Measurements from ENCODE around the gene SLC34A3. TPM values are rescaled to one million over a fixed set of nuclear protein-coding genes. Genes with fewer than 3 reads are reported as not detected.

The SLC34A3 gene
- total RNA-seq, 2 experiments from 2014 or later = not detected

GRCh38 chr9:137194388-137194787, 36.3 kb upstream of the SLC34A3 start:
- POLR2A ChIA-PET = interaction anchor here (1.0 to 1.1 kb wide), 2 partner anchors 11 to 87 kb away, joined by 3 to 4 read pairs; partner anchors contain the start of genes NDOR1 and TMEM203
- no peak for TF ChIP-seq CTCF (IDR thresholded peaks at IDR 0.05)
- peaks cover 3% of the 10 kb centered on the region for H3K36me3 Mint-ChIP-seq (ENCODE audit: low read depth)
- H3K9me3 Mint-ChIP-seq = no peaks in the 10 kb centered on the region
- H3K4me1 Mint-ChIP-seq (ENCODE audit: low read depth) = peaks cover 12% of the 10 kb centered on the region
- no peak for ATAC-seq
- DNase-seq = no peak
- intact Hi-C loops (cut with micrococcal nuclease) = no loop called here
- no peaks in the 10 kb centered on the region for H3K27me3 Mint-ChIP-seq
- CTCF ChIA-PET = interaction anchor here (0.9 kb wide), 1 partner anchor 43 kb away, joined by 3 read pairs; no protein-coding TSS in a partner anchor
- H3K4me3 Mint-ChIP-seq = no peak overlapping the region
- H3K27ac Mint-ChIP-seq = no peak overlapping the region

DNA sequence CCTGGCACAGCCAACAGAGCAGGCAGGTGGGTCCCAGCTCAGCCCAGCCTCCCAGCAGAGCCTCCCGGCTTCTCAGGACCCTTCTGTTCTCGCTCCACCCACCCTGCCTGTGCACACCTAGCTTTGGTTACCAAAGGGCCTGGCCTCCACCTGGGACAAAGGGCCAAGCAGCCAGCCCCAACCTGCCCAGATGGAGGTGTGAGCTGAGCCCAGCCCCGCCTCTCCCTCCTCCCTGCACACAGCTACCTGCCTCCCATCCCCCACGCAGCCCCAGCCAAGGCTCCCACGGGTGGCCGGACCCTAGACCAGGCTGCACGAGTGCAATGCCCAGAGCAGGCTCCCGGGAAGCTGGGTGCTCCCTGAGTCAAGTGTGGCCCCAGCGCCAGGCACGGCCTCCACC, 35.8 kb upstream of the SLC34A3 start:
- H3K27me3 Mint-ChIP-seq = no peaks in the 10 kb centered on the region
- H3K4me1 Mint-ChIP-seq (ENCODE audit: low read depth) = peaks cover 9% of the 10 kb centered on the region
- H3K4me3 Mint-ChIP-seq = no peak overlapping the region
- H3K36me3 Mint-ChIP-seq (ENCODE audit: low read depth) = peaks cover 2% of the 10 kb centered on the region
- intact Hi-C loops (cut with micrococcal nuclease) = no loop called here
- no peaks in the 10 kb centered on the region for H3K9me3 Mint-ChIP-seq
- DNase-seq = no peak
- ATAC-seq = no peak
- H3K27ac Mint-ChIP-seq = no peak overlapping the region
- ChIA-PET POLR2A (interaction anchor here (0.8 to 1.1 kb wide), 3 partner anchors 10 to 88 kb away, joined by 3 to 4 read pairs (median 4); partner anchors contain the start of genes NDOR1 and TMEM203), CTCF (no interaction called here)
- no peak for TF ChIP-seq CTCF (IDR thresholded peaks at IDR 0.05)

DNA sequence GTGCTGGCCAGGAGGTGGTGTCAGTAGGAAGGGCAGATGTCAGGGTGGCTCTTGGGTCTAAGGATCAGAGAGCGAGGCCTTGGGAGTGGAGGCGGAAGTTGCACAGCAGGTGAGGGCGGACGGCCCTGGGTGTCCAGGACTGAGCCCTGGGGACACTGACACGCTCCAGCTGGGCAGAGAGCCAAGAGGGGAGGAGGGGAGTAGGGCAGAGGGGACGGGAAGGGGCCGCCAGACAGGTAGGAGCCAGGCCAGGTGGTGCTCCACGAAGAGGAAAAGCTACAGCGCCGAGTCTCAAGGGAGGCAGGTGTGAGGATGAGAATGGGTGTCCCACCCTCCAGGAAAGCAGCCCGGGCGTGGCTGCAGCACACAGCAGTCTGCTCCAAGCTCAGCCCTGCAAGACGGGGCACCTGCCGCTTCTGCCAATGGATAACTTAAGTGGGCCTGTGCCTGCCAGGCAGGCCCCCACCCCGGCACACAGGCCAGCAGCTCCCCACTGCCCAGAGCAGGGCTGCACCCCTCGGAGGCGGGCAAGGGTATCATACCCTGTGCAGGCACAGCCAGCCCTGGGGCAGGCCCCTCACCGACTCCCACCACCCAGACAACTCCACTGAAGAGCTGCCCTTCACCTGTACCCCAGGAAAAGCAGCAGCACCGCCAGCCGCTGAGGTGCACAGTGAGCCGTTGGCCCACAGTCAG, 35.0 kb upstream of the SLC34A3 start:
- no peaks in the 10 kb centered on the region for H3K9me3 Mint-ChIP-seq
- no peak overlapping the region for H3K4me3 Mint-ChIP-seq
- ATAC-seq (no peak), DNase-seq (no peak)
- no peaks in the 10 kb centered on the region for H3K27me3 Mint-ChIP-seq
- POLR2A ChIA-PET = interaction anchor here (0.8 to 1.0 kb wide), 2 partner anchors 49 to 89 kb away, joined by 3 to 4 read pairs; no protein-coding TSS in a partner anchor
- CTCF ChIA-PET = no interaction called here
- peaks cover 4% of the 10 kb centered on the region for H3K4me1 Mint-ChIP-seq (ENCODE audit: low read depth)
- intact Hi-C loops (cut with micrococcal nuclease) = no loop called here
- H3K27ac Mint-ChIP-seq = no peak overlapping the region
- peaks cover 2% of the 10 kb centered on the region for H3K36me3 Mint-ChIP-seq (ENCODE audit: low read depth)
- TF ChIP-seq CTCF (IDR thresholded peaks at IDR 0.05) = no peak

DNA sequence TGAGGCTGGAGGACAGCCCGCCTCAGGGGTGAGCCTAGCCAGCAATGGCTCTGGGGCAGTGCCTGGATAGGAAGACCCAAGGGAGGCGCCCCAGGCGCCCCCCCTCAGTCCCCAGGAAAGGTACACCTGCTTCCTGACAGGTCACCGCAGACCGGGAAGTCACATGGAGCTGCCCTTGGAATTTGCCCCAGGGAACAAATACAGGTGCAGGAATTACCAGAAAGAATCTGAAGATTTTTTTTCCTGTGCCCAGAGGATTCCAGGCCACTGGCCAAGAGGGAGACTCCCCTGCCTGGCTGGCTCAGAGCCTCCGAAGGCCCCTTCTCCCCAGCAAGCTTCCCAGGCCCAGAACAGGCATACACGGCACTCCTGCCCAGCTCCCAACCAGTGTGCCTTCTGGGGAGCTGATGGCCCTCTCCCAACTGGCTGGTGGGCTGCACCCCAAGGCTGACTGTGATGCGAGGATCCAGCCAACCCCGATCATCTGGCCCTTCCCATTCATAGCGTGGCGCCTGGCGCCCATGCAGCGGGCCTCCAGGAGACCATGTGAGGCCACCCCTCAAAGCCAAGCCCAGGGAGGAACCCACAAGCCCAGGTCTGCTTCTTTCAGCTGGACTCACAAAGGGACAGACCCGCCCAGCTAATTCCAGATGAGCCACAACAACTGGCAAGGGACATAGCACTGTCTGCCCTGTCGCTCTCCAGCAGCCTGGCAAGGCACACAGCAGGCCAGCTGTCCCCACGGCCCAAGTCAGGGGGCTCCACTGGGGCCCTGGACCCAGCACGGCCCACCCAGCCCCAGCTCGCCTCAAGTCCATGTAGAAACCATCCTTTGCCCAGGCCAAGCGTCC, 32.4 kb upstream of the SLC34A3 start:
- Mint-ChIP-seq H3K27ac (no peak overlapping the region), H3K9me3 (no peaks in the 10 kb centered on the region)

More for the DNA sequence above, 32.4 kb upstream of the SLC34A3 start:
- TF ChIP-seq CTCF (IDR thresholded peaks at IDR 0.05) = no peak
- no peaks in the 10 kb centered on the region for H3K36me3 Mint-ChIP-seq (ENCODE audit: low read depth)
- CTCF ChIA-PET = interaction anchor here (1.6 to 1.9 kb wide), 2 partner anchors 9 to 22 kb away, joined by 4 to 7 read pairs; partner anchors contain the start of gene SSNA1
- H3K4me3 Mint-ChIP-seq = peak overlapping the region; percentile 50
- ATAC-seq (no peak), DNase-seq (no peak)
- intact Hi-C loops (cut with micrococcal nuclease) = no loop called here
- H3K4me1 Mint-ChIP-seq (ENCODE audit: low read depth) = peaks cover 16% of the 10 kb centered on the region
- POLR2A ChIA-PET = interaction anchor here (0.6 to 2.0 kb wide), 5 partner anchors 9 to 74 kb away, joined by 3 to 9 read pairs (median 4); partner anchors contain the start of genes ANAPC2 and SSNA1
- no peaks in the 10 kb centered on the region for H3K27me3 Mint-ChIP-seq

All from activated CD8-positive, alpha-beta T cell treated with anti-CD3 and anti-CD28 coated beads for 36 hours (primary cell).